GM18511 (cell line): ENCODE measurements around the gene WDR86.

Experiments used
- ATAC-seq: cut with Tn5 transposase; IDR thresholded peaks from one replicate; pipeline ENCODE4 v1.9.1; 2021; ENCODE audit warnings: mild to moderate bottlenecking, moderate library complexity; ENCODE audit not compliant: unreplicated experiment

Gene WDR86

GRCh38 chr7:151427705-151428377 lies 18.0 kb upstream of the WDR86 start:
- no peak for ATAC-seq

- ATAC-seq, result no peak
These were observed 17.3 kb upstream of the WDR86 start for GRCh38 chr7:151426904-151427704.

DNA sequence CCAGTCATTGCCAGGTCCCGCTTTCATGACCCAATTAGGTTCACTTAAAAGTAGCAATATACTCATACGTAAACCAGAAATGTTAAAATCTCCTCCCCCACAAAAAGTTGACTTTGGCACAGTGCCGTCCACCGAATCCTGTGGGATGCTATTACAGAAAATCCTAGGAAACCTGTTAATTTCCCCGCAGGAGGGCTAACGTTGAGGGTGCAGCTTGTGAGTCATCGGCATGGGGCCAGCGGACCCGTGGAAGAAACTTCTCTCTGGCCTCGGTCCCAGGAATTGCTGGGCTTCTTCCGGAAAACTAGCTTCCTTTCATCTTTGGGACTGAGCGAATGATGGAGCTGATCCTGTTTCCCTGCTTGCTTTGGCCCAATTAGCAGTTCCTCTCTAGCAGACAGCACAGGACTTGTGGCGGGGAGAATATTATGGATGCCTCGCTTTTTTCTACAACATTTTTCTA lies 16.6 kb upstream of the WDR86 start:
- ATAC-seq, result no peak

DNA sequence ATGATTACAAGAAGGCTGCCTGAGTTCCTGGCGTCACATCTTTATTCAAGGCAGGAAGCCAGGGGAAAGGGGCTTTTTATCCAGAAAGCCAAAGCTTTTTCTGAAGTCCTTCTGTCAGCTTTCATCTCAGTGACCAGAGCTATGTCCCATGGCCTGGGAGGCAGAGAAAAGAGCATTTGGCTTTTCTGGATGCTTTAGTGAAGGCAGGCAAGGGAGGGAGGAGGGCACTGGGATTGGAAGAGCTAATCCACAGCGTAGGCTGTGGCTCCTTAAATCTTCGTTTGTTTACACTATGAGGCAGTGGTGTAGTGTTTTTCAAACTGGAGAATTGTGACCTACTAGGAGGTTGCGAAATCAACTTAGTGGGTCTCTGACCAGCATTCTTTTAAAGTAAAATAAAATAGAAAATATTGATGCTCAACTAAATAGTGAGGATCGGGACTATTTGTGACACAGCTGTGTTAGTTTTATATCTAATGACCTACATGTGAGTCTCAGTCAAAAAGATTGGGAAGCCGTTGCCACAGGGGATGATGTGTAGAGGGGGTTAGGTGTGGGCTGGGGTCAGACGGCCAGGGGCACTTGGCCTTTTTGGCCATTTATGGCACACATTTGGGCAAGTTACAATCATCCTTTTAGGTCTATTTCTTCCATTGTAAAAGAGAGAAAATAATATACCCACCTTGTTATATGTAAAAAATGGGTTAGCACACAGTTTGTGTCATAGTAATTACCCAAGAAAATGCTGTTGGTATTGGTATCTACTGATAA lies 16.0 kb upstream of the WDR86 start:
- no peak for ATAC-seq

GRCh38 chr7:151424799-151425198 lies 15.0 kb upstream of the WDR86 start:
- no peak for ATAC-seq

DNA sequence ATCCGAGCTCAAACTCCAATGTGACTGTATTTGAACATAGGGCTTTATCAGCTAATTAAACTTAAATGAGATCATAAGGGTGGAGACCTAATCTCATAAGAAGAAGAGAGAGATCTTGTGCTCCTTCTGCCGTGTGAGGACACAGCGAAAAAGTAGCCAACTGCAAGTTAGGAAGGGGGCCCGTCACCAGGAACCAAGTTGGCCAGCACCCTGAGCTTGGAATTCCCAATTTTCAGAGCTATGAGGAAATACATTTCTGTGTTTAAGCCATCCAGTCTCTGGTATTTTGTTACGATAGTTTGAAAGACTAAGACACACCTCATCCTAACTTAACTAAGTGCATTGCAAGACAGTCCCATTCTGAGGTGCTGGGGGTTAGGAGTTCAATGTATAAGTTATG lies 14.1 kb upstream of the WDR86 start:
- ATAC-seq, result no peak

- no peak for ATAC-seq
These were observed 13.4 kb upstream of the WDR86 start for GRCh38 chr7:151423226-151423625.

GRCh38 chr7:151422212-151422611 lies 12.4 kb upstream of the WDR86 start:
- no peak for ATAC-seq

GRCh38 chr7:151420144-151420543 lies 10.3 kb upstream of the WDR86 start:
- ATAC-seq, result no peak

DNA sequence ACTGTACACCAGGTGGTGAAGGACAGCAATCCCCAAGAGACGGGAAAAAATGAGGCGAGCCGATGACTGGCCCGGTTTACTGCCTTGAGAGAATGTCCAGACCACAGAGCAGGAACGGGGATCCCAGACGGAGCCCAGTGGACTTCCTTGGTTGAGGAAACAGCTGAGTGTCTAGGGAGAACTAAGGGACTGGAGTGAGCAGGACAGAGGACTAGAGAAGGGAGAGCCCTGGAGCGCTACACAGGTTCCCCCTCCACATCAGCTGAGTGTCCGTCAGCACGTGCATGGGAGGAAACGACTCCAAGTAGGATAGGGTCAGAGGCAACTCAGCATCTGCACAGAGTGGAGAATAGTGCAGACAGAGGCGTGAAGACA lies 7.1 kb upstream of the WDR86 start:
- no peak for ATAC-seq

DNA sequence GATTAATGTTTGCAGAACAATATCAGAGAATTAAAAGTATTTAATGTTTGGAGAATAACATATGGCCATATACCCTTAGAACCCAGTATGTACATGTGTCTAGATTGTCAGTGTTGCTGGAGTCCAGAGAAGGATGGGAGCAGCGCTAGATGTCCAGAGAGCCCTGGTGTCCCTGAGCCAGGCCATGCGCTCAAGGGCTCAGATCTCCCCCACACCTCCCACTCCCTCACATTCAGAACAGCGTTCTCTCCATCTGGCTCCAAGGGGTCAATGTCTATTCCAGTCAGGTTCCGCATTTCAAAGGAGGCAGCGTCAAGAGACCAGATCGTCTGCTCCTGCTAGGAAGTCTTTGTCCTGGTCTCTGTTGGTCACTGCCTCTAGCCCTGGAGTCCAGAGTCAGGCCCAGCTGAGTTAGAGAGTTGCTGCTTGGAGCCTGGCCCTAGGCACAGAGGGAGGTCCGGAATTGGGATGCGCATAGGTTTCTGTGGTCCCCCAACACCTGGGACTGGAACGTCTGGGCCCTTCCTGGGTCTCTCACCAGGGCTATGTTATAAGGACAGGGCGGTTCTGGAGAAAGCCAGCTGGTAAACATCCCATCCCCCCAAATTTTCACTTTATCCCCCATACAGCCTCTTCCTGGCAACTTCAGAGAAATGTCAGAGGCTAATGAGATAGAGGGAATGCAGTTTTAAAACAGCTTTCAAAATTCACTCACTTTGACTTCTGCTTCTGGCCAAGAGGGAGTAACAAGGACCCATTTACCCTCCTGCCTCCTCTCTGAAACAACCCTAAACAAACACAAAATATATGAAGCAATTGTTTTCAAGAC lies 6.5 kb upstream of the WDR86 start:
- no peak for ATAC-seq

DNA sequence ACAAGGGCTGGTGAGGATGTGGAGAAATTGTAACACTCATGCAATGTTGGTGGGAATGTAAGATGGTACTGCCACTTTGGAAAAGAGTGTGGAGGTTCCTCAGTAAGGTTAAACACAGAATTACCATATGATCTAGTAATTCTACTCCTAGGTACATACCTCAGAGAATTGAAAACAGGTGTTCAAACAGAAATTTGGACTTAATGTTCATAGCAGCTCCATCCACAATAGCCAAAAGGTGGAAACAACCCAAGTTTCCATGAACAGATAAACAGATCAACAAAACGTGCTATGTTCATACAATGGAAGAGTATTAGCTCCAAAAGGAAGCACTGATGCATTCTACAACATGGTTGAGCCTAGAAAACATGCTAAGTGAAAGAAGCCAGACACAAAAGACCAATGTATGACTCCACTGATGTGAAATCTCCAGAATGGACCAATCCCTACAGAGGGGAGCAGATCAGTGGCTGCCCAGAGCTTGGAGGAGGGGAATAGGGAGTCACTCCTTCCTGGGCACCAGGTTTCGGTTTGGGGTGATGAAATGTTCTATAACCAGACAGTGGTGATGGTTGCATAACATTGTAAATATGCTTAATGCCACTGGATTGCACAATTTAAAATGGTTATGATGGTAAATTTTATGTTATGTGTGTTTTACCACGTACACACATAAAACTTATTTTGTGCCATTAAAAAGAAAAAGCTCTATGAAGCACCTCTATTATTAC lies 5.7 kb upstream of the WDR86 start:
- ATAC-seq, result no peak

GRCh38 chr7:151413241-151413640 lies 3.4 kb upstream of the WDR86 start:
- ATAC-seq, result no peak

- ATAC-seq, result no peak
These were observed 2.5 kb upstream of the WDR86 start for GRCh38 chr7:151412318-151412717.

DNA sequence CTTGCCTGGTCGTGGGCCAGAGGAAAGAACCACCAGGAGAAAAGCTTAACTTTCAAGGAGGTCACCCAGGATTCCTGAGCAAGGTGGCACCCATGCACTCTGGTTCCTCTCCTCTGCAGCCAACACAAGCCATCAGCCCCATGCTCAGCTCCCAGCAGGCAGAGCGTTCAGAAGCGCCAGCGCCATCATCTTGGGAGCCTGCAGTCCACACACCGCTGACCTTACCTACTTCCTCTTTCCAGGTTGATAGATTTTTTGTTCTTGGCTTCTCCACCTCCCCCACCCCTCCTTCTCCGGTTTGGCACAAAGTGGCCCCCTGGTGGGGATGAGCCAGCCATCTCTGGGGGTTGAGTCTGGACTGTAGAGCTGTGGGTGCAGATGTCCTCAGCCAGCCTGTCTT lies 1.7 kb upstream of the WDR86 start:
- ATAC-seq, result no peak

- no peak for ATAC-seq
These were observed 860 bp upstream of the WDR86 start for GRCh38 chr7:151410405-151411390.

DNA sequence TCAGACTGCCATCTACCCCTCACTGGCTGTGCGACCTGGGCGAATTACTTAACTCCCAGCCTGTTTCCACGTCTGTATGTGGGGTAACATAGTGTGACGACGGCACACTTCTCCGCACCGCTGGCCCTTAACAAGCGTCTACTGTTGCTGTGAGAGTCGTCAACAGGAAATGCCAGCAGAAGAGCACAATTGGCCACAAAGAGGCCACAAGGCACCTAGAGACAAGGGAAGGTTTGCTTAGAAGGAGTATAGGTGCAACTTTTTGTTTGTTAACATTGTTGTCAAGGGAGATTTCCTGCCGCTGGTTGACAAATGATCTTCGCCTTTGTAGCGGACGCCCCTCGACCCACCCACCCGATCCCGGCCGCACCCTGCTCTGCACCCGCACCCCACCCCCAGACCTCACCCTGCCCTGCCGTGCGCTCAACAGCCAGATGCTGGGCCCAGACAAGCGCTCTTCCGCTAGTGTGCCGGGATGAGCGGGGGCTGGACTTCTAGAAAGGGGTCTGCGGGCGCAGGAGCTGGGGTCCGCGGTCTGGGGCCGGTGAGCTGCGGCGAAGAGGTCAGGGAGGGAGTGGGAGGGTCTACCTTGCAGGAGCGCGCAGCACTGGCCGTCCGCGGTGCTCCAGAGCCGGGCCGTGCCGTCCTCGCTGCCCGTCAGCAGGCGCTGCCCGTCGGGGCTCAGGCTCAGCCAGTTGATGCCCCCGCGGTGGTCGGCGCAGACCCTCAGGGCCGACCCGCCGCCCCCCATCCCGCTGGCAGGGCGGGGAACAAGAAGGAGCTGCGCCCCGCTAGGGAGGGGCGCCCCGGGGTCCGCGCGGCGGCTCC lies 785 bp downstream of the WDR86 start:
- ATAC-seq, result no peak

- ATAC-seq, result no peak
These were observed 1.4 kb downstream of the WDR86 start for GRCh38 chr7:151408498-151408838.
